Upper lobe of right lung (tissue), 1 donor: Measurements from ENCODE around the gene H1-8. TPM values are rescaled to one million over a fixed set of nuclear protein-coding genes. Genes with fewer than 3 reads are reported as not detected.

Source experiments
- ATAC-seq: fragments of 200-7000 bp; cut with Tn5 transposase; one replicate; pipeline ENCODE4 v1.9.1; 2020; ENCODE audit warnings: mild to moderate bottlenecking, moderate library complexity
- DNase-seq: peaks from one replicate; pipeline ENCODE4 v3.0.0-alpha.2; 2020
- H3K27ac ChIP-seq: fragments of 200-600 bp; one replicate; pipeline ENCODE4 v1.8.0; 2022
- H3K27me3 ChIP-seq: fragments of 200-600 bp; one replicate; pipeline ENCODE4 v1.8.0; 2022; ENCODE audit warnings: mild to moderate bottlenecking
- H3K36me3 ChIP-seq: fragments of 200-600 bp; one replicate; pipeline ENCODE4 v1.8.0; 2022
- H3K4me1 ChIP-seq: fragments of 200-600 bp; one replicate; pipeline ENCODE4 v1.8.0; 2022
- H3K4me3 ChIP-seq: fragments of 200-600 bp; one replicate; pipeline ENCODE4 v1.8.0; 2022; ENCODE audit warnings: mild to moderate bottlenecking
- H3K9me3 ChIP-seq: fragments of 200-600 bp; one replicate; pipeline ENCODE4 v1.8.0; 2022
- intact Hi-C: fragments of 100-400 bp; cut with DNase I; formaldehyde crosslinking; loops from one replicate; pipeline ENCODE4 v1.11.0; 2022
- total RNA-seq: library from RNA; stranded (reverse); fragmentation: NEBNext Ultra II Directional; extraction: Animal tissue kit (Norgen Biotek cat#: 25700); gene quantifications from one replicate; pipeline ENCODE4 v1.2.1, GENCODE V29; 2021
- TF ChIP-seq, protein P1 (sequence below): fragments of 200-600 bp; IDR thresholded peaks from one replicate; pipeline ENCODE4 v1.8.0; 2022; ENCODE audit warnings: antibody characterized with exemption
- donor health status: DM: no; HTN: yes; CAD: no; lungs with severe emphysema.

H1-8 gene
- total RNA-seq, 1 donor from 2014 or later, result not detected

GRCh38 chr3:129528589-129529100, 14.3 kb upstream of the H1-8 start, which contains the start of gene RHO:
RHO (plus strand) TSS chr3:129528639; CDS start chr3:129528734, 95 bp downstream.
- DNase-seq (no peak), ATAC-seq (no peak)
- Histone ChIP-seq H3K36me3 (no peaks in the 10 kb centered on the region), H3K4me3 (no peak within 1 kb of the TSS), H3K27ac (no peak within 1 kb of the TSS), H3K27me3 (no peaks in the 10 kb centered on the region), H3K4me1 (no peaks in the 10 kb centered on the region), H3K9me3 (no peaks in the 10 kb centered on the region)
- TF ChIP-seq, protein P1, sequence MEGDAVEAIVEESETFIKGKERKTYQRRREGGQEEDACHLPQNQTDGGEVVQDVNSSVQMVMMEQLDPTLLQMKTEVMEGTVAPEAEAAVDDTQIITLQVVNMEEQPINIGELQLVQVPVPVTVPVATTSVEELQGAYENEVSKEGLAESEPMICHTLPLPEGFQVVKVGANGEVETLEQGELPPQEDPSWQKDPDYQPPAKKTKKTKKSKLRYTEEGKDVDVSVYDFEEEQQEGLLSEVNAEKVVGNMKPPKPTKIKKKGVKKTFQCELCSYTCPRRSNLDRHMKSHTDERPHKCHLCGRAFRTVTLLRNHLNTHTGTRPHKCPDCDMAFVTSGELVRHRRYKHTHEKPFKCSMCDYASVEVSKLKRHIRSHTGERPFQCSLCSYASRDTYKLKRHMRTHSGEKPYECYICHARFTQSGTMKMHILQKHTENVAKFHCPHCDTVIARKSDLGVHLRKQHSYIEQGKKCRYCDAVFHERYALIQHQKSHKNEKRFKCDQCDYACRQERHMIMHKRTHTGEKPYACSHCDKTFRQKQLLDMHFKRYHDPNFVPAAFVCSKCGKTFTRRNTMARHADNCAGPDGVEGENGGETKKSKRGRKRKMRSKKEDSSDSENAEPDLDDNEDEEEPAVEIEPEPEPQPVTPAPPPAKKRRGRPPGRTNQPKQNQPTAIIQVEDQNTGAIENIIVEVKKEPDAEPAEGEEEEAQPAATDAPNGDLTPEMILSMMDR, result no peak
- intact Hi-C loops, result no loop called here

- intact Hi-C loops, result no loop called here
- no peak overlapping the region for H3K27ac ChIP-seq
- no peak overlapping the region for H3K4me3 ChIP-seq
- H3K4me1 ChIP-seq, result no peaks in the 10 kb centered on the region
- no peaks in the 10 kb centered on the region for H3K27me3 ChIP-seq
- DNase-seq (no peak), ATAC-seq (no peak)
- no peaks in the 10 kb centered on the region for H3K36me3 ChIP-seq
- TF ChIP-seq, protein P1, result no peak
- no peaks in the 10 kb centered on the region for H3K9me3 ChIP-seq
Observed at GRCh38 chr3:129529436-129530210, 13.4 kb upstream of the H1-8 start.

DNA sequence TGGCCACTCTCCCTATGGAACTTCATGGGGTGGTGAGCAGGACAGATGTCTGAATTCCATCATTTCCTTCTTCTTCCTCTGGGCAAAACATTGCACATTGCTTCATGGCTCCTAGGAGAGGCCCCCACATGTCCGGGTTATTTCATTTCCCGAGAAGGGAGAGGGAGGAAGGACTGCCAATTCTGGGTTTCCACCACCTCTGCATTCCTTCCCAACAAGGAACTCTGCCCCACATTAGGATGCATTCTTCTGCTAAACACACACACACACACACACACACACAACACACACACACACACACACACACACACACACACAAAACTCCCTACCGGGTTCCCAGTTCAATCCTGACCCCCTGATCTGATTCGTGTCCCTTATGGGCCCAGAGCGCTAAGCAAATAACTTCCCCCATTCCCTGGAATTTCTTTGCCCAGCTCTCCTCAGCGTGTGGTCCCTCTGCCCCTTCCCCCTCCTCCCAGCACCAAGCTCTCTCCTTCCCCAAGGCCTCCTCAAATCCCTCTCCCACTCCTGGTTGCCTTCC, 12.7 kb upstream of the H1-8 start:
- Histone ChIP-seq H3K27ac (no peak overlapping the region), H3K36me3 (no peaks in the 10 kb centered on the region), H3K9me3 (no peaks in the 10 kb centered on the region), H3K4me3 (no peak overlapping the region), H3K4me1 (no peaks in the 10 kb centered on the region), H3K27me3 (no peaks in the 10 kb centered on the region)
- DNase-seq (no peak), ATAC-seq (no peak)
- TF ChIP-seq, protein P1, result no peak
- intact Hi-C loops, result no loop called here

DNA sequence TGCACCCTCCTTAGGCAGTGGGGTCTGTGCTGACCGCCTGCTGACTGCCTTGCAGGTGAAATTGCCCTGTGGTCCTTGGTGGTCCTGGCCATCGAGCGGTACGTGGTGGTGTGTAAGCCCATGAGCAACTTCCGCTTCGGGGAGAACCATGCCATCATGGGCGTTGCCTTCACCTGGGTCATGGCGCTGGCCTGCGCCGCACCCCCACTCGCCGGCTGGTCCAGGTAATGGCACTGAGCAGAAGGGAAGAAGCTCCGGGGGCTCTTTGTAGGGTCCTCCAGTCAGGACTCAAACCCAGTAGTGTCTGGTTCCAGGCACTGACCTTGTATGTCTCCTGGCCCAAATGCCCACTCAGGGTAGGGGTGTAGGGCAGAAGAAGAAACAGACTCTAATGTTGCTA, 12.2 kb upstream of the H1-8 start:
- H3K4me3 ChIP-seq, result no peak overlapping the region
- intact Hi-C loops, result no loop called here
- TF ChIP-seq, protein P1, result no peak
- ATAC-seq (no peak), DNase-seq (no peak)
- no peaks in the 10 kb centered on the region for H3K4me1 ChIP-seq
- no peaks in the 10 kb centered on the region for H3K27me3 ChIP-seq
- H3K9me3 ChIP-seq, result no peaks in the 10 kb centered on the region
- H3K27ac ChIP-seq, result no peak overlapping the region
- no peaks in the 10 kb centered on the region for H3K36me3 ChIP-seq

- intact Hi-C loops, result no loop called here
- DNase-seq (no peak), ATAC-seq (no peak)
- H3K36me3 ChIP-seq, result no peaks in the 10 kb centered on the region
- H3K27ac ChIP-seq, result no peak overlapping the region
- no peaks in the 10 kb centered on the region for H3K9me3 ChIP-seq
- H3K4me1 ChIP-seq, result no peaks in the 10 kb centered on the region
- H3K27me3 ChIP-seq, result no peaks in the 10 kb centered on the region
- TF ChIP-seq, protein P1, result no peak
- no peak overlapping the region for H3K4me3 ChIP-seq
Observed at GRCh38 chr3:129531699-129532098, 11.3 kb upstream of the H1-8 start.
